ENCODE results near the gene GRIN1. TPM values are rescaled to one million over a fixed set of nuclear protein-coding genes. Genes with fewer than 3 reads are reported as not detected.

GRIN1 gene
- total and polyA plus RNA-seq, 2 of the 8 experiments (the other 6 are each of a cell fraction or from before 2014, with no cell fraction given) = 0.48 to 2.1 TPM

DNA sequence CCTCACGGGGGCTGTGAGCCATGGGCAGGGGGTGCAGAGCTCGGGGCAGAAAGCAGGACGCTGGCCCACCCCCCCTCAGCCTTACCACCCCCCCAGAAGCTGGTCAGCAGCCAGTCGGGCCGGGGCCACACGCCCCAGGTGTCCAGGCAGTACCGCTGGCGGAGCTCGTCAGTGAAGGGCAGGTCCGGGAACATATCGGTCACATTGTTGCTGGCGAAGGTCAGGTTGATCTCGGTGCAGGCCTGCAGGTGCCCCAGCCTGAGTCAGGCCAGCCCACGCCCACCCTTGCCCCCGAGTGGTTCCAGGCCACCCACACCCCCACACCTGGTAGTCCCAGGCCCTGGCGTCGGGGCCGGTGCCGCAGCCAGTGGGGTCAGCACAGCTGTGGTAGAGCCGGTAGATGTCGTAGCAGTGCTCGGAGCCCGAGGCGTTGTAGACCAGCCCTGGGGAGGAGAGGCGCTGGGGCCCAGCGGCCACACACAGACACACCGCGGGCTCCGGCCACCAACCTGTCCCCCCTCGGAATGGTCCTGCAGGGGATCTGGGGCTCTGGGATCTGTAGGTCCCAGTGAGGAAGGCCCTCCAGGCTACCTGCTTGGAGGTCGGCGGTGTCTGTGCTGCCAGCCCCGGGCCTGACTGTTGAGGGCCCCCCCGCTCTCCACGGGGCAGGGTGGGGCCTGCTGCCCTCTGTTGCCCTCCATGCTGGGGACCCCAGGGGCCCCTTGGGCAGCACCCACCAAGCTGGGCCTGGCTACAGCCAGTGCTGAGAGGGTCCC, 27.0 kb upstream of the GRIN1 start:
- Histone ChIP-seq H3K4me3 (ENCODE audit: extremely low read depth in 1 of 4, insufficient read depth in 2 of 4, low read depth in 3 of 4, low read length in 4 of 4) (no peak overlapping the region), H3K23me2 (ENCODE audit: low read depth, low read length) (peaks cover 3% of the 10 kb centered on the region; the same call in 1 of the 2 replicates), H2AK5ac (ENCODE audit: low read depth, low read length) (no peak overlapping the region), H3K14ac (ENCODE audit: insufficient read length) (no peak overlapping the region), H3K56ac (replicated peaks; ENCODE audit: insufficient read length, low read depth, low read length) (no peak overlapping the region), H2BK120ac (replicated peaks; ENCODE audit: low read depth, low read length) (no peak overlapping the region), H3K4ac (replicated peaks; ENCODE audit: insufficient read length, low read depth, low read length) (no peak overlapping the region), H2BK15ac (ENCODE audit: low read length) (no peak overlapping the region), H3K9me3 (ENCODE audit: insufficient read depth in 2 of 2, low read depth in 1 of 2, low read length in 1 of 2) (no peaks in the 10 kb centered on the region), H3K23ac (ENCODE audit: insufficient read length) (no peak overlapping the region), H3K27me3 (replicated peaks in 1 of 4; ENCODE audit: control insufficient read depth in 3 of 4, extremely low read depth in 1 of 4, insufficient read depth in 3 of 4, low read length in 3 of 4) (peaks cover 15 to 36% (median 29%) of the 10 kb centered on the region in 4 experiments), H4K20me1 (replicated peaks in 1 of 2; ENCODE audit: control insufficient read depth in 1 of 2, insufficient read depth in 2 of 2, low read length in 2 of 2) (peaks cover 0 to 4% of the 10 kb centered on the region in 2 experiments), H2BK5ac (ENCODE audit: low read depth, low read length) (no peak overlapping the region), H4K5ac (ENCODE audit: insufficient read length, low read depth, low read length) (no peak overlapping the region), H3K36me3 (ENCODE audit: control insufficient read depth in 2 of 4, insufficient read depth in 4 of 4, low read length in 3 of 4) (peaks cover 0 to 5% (median 0%) of the 10 kb centered on the region in 4 experiments; a peak in 3 of 8 replicates), H3K79me2 (ENCODE audit: control insufficient read depth in 1 of 2, insufficient read depth in 2 of 2, low read length in 2 of 2) (no peaks in the 10 kb centered on the region), H4K91ac (replicated peaks; ENCODE audit: insufficient read length, low read length) (no peak overlapping the region), H4K8ac (ENCODE audit: extremely low read depth, insufficient read depth, low read length) (no peak overlapping the region; the same call in 1 of the 2 replicates), H3K27ac (ENCODE audit: low read depth, low read length) (no peak overlapping the region), H3K79me1 (ENCODE audit: low read depth, low read length) (no peaks in the 10 kb centered on the region), H3K9ac (replicated peaks in 1 of 4; ENCODE audit: extremely low read depth in 1 of 4, low read depth in 3 of 4, low read length in 3 of 4) (no peak overlapping the region), H3K4me2 (ENCODE audit: insufficient read depth in 1 of 2, low read depth in 2 of 2, low read length in 2 of 2) (no peak overlapping the region), H3K18ac (ENCODE audit: extremely low read depth, low read length) (no peak overlapping the region), H3K4me1 (replicated peaks in 1 of 4; ENCODE audit: control insufficient read depth in 3 of 4, insufficient read depth in 4 of 4, low read length in 3 of 4) (peaks cover 0 to 7% (median under 1%) of the 10 kb centered on the region in 4 experiments; a peak in 3 of 7 replicates), H2BK12ac (ENCODE audit: low read depth, low read length) (no peak overlapping the region), H2BK20ac (ENCODE audit: low read length) (no peak overlapping the region), H2AFZ (ENCODE audit: low read length) (no peak overlapping the region)
- FAIRE-seq (no peak), DNase-seq (ENCODE audit: low read depth in 1 of 2, low spot score in 2 of 2) (no peak)
- ChIA-PET CTCF (ENCODE audit: partially characterized antibody) (interaction anchor here (0.6 to 2.1 kb wide), 4 partner anchors 24 to 83 kb away, joined by 3 to 8 read pairs (median 4); partner anchors contain the start of genes ANAPC2 and SSNA1), POLR2A (ENCODE audit: partially characterized antibody) (interaction anchor here (1.1 to 1.2 kb wide), 2 partner anchors 112 to 132 kb away, joined by 3 to 4 read pairs; no protein-coding TSS in a partner anchor)
- WGBS, 2 experiments (ENCODE audit: extremely low coverage in 1 of 2, insufficient coverage in 1 of 2, insufficient read length in 1 of 2, insufficient replicate concordance in 2 of 2, low coverage in 1 of 2, low lambda C conversion rate in 2 of 2, missing lambda C conversion rate in 1 of 2) = 92% methylated on average over 24 of the region's 35 CpGs; no CpG with 5 or more reads in 1 of the 2 experiments
- TF ChIP-seq CTCF (IDR thresholded peaks at IDR 0.05; ENCODE audit: control extremely low read depth in 1 of 3, insufficient read depth in 1 of 3, low read depth in 1 of 3, low read length in 3 of 3) = no peak
- no peak for TF ChIP-seq KDM1A (IDR thresholded peaks at IDR 0.05; ENCODE audit: borderline replicate concordance, low read length)
- TF ChIP-seq TAF1 (IDR thresholded peaks at IDR 0.05; ENCODE audit: low read depth, low read length) = no peak
- no peak for TF ChIP-seq NANOG (IDR thresholded peaks at IDR 0.05; ENCODE audit: insufficient read depth, low read depth, low read length, poor library complexity, severe bottlenecking)
- TF ChIP-seq BCL11A (IDR thresholded peaks at IDR 0.05; ENCODE audit: low read depth in 2 of 2, low read length in 2 of 2) = no peak
- TF ChIP-seq BACH1 (IDR thresholded peaks at IDR 0.05; ENCODE audit: low read length) = no peak
- TF ChIP-seq SP4 (IDR thresholded peaks at IDR 0.05; ENCODE audit: low read length) = no peak
- no peak for TF ChIP-seq PHF8 (conservative IDR thresholded peaks at IDR 0.05; ENCODE audit: low read depth, low read length)
- no peak for TF ChIP-seq RNF2 (IDR thresholded peaks at IDR 0.05; ENCODE audit: borderline replicate concordance, low read depth, low read length, missing control alignments, poor library complexity, severe bottlenecking)

Data from H1 (cell line).